CD14-positive monocyte (primary cell): Measurements from ENCODE around the gene GON4L. TPM values are rescaled to one million over a fixed set of nuclear protein-coding genes. Genes with fewer than 3 reads are reported as not detected.
"Not testable (repeated sequence)": the region's sequence is repeated elsewhere in the genome, so short reads cannot be mapped to it uniquely, and the experiment has no call there.

Source experiments
- DNase-seq, 3 donors: peaks; one replicate each; pipeline ENCODE4 v3.0.0-alpha.2; 2011 to 2022
- H2AFZ ChIP-seq: 2 replicates; pipeline ENCODE4 v1.6.0; 2012; ENCODE audit warnings: mild to moderate bottlenecking, low read depth, low read length, inconsistent platforms; ENCODE audit not compliant: insufficient read depth, poor library complexity, severe bottlenecking
- H3K27ac ChIP-seq, 2 donors: 1 replicate in 1 of 2; 2 replicates in 1 of 2; pipeline ENCODE4 v1.5.1; 2012 to 2013; ENCODE audit warnings: low read length in 2 of 2, control low read depth in 1 of 2, inconsistent platforms in 1 of 2, low read depth in 1 of 2, mild to moderate bottlenecking in 1 of 2
- H3K27me3 ChIP-seq, 2 donors: one replicate each; pipeline versions ENCODE4 v1.6.0 to v1.6.1; 2011 to 2013; ENCODE audit warnings: low read length in 2 of 2; ENCODE audit not compliant: control insufficient read depth in 2 of 2, insufficient read depth in 2 of 2
- H3K36me3 ChIP-seq, 2 donors: replicated peaks in 1 of 2; 1 replicate in 1 of 2; 2 replicates in 1 of 2; pipeline versions ENCODE4 v1.5.1 to v1.6.1; 2012 to 2013; ENCODE audit warnings: low read length in 2 of 2, control low read depth in 1 of 2, inconsistent platforms in 1 of 2, mild to moderate bottlenecking in 1 of 2; ENCODE audit not compliant: insufficient read depth in 2 of 2, control insufficient read depth in 1 of 2
- H3K4me1 ChIP-seq, 2 donors: 1 replicate in 1 of 2; 2 replicates in 1 of 2; pipeline versions ENCODE4 v1.5.1 to v1.6.1; 2012 to 2013; ENCODE audit warnings: low read length in 2 of 2, control low read depth in 1 of 2, inconsistent platforms in 1 of 2, mild to moderate bottlenecking in 1 of 2, moderate library complexity in 1 of 2; ENCODE audit not compliant: insufficient read depth in 2 of 2, control insufficient read depth in 1 of 2
- H3K4me2 ChIP-seq: replicated peaks from 2 replicates; pipeline ENCODE3; 2012; ENCODE audit warnings: low read length, moderate library complexity, mild to moderate bottlenecking; ENCODE audit not compliant: poor library complexity, severe bottlenecking; ENCODE audit errors: extremely low read depth
- H3K4me3 ChIP-seq, 3 experiments: fragments of 200-600 bp in 1 of 3; sonication (generic) in 1 of 3; replicated peaks in 1 of 3; 1 replicate in 2 of 3; 2 replicates in 1 of 3; pipeline ENCODE4 v1.5.1; 2011 to 2013; ENCODE audit warnings: low read length in 3 of 3, mild to moderate bottlenecking in 3 of 3, control low read depth in 2 of 3, low read depth in 2 of 3, inconsistent platforms in 1 of 3, moderate library complexity in 1 of 3
- H3K79me2 ChIP-seq: 2 replicates; pipeline ENCODE4 v1.6.0; 2012; ENCODE audit warnings: mild to moderate bottlenecking, control low read depth, inconsistent platforms, low read length, moderate library complexity; ENCODE audit not compliant: insufficient read depth
- H3K9ac ChIP-seq: 2 replicates; pipeline ENCODE4 v1.6.0; 2017; ENCODE audit warnings: low read length, mild to moderate bottlenecking; ENCODE audit not compliant: insufficient read depth, poor library complexity, severe bottlenecking
- H3K9me3 ChIP-seq, 2 donors: replicated peaks in 1 of 2; 1 replicate in 1 of 2; 2 replicates in 1 of 2; pipeline versions ENCODE4 v1.5.1 to v1.6.1; 2012 to 2013; ENCODE audit warnings: low read length in 2 of 2, control low read depth in 1 of 2; ENCODE audit not compliant: control insufficient read depth in 1 of 2, insufficient read depth in 1 of 2
- H4K20me1 ChIP-seq: 2 replicates; pipeline ENCODE4 v1.6.0; 2012; ENCODE audit warnings: mild to moderate bottlenecking, low read length, control low read depth, moderate library complexity; ENCODE audit not compliant: insufficient read depth
- H3K27ac Mint-ChIP-seq, 7 donors: one replicate each; pipeline ENCODE4 v1.8.0; 2020; ENCODE audit warnings: mild to moderate bottlenecking in 7 of 7, mixed read lengths in 7 of 7, moderate library complexity in 6 of 7, inconsistent platforms in 2 of 7
- H3K27me3 Mint-ChIP-seq, 3 donors: one replicate each; pipeline ENCODE4 v1.8.0; 2021 to 2022; ENCODE audit warnings: low read depth in 3 of 3, mild to moderate bottlenecking in 3 of 3, mixed read lengths in 3 of 3, moderate library complexity in 3 of 3, inconsistent platforms in 1 of 3
- H3K36me3 Mint-ChIP-seq, 2 donors: one replicate each; pipeline ENCODE4 v1.8.0; 2020; ENCODE audit warnings: mixed read lengths in 2 of 2, inconsistent platforms in 1 of 2, mild to moderate bottlenecking in 1 of 2
- H3K4me1 Mint-ChIP-seq: one replicate; pipeline ENCODE4 v1.8.0; 2020; ENCODE audit warnings: mild to moderate bottlenecking, mixed read lengths
- H3K4me3 Mint-ChIP-seq, 2 donors: one replicate each; pipeline ENCODE4 v1.8.0; 2020; ENCODE audit warnings: mild to moderate bottlenecking in 2 of 2, mixed read lengths in 2 of 2, moderate library complexity in 1 of 2
- H3K9me3 Mint-ChIP-seq, 7 donors: one replicate each; pipeline ENCODE4 v1.8.0; 2020 to 2022; ENCODE audit warnings: mixed read lengths in 7 of 7, mild to moderate bottlenecking in 6 of 7, moderate library complexity in 6 of 7, inconsistent platforms in 2 of 7
- CTCF ChIP-seq: fragments of 200-600 bp; IDR thresholded peaks from one replicate; pipeline ENCODE4 v1.8.0; 2022; ENCODE audit warnings: antibody characterized with exemption, mild to moderate bottlenecking
- WGBS: methylation state at CpG from one replicate; pipeline ENCODE4 v1.1.5; 2013; ENCODE audit warnings: missing lambda C conversion rate; ENCODE audit not compliant: insufficient coverage; 5-methylcytosine and 5-hydroxymethylcytosine counted together
- intact Hi-C, 2 donors: fragments of 100-400 bp; cut with micrococcal nuclease; formaldehyde crosslinking; loops; one replicate each; pipeline versions ENCODE4 v1.15.0 to v1.15.1; 2023
- polyA plus RNA-seq, 3 donors: library from polyadenylated mRNA; depleted of rRNA in 1 of 3; unstranded in 2 of 3; stranded (reverse) in 1 of 3; fragments of 300-500 nt in 2 of 3; fragments of >200 nt in 1 of 3; fragmentation: Illumina TruSeq in 2 of 3; gene quantifications; 1 replicate in 2 of 3; 2 replicates in 1 of 3; pipeline ENCODE4 v1.2.3, GENCODE V29; 2012 to 2021

Gene GON4L
- polyA plus RNA-seq, 3 donors = 8.5 to 39.5 (median 14.0) TPM

DNA sequence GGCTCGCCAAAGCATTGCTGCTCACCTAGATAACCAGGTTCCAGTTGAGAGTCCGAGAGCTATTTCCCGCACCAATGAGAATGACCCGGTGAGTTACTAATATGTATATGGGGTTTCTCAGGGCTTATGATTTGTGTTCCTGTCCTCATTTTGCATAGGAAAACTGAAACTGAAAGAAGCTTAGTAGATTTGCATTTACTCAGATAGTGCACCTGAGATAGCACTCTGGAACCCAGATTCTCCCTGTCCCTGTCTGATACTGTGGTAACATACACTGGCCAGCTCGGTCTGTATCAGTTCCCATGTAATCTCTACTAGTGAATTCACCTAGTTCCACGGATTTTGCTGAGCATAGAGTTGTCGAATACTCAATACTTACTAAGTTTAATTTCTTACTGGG, 140.0 kb downstream of the GON4L start:
- Mint-ChIP-seq H3K27me3 (no peaks in the 10 kb centered on the region), H3K36me3 (peaks cover 40 to 77% of the 10 kb centered on the region in 2 donors), H3K27ac (no peak overlapping the region), H3K4me1 (peaks cover 2% of the 10 kb centered on the region), H3K9me3 (peaks cover 0 to 2% (median 0%) of the 10 kb centered on the region in 7 donors), H3K4me3 (no peak overlapping the region)
- Histone ChIP-seq H3K27ac (peak overlapping the region in 1 of 2 donors; percentile 3), H3K9ac (no peak overlapping the region), H3K36me3 (peaks cover 27 to 74% of the 10 kb centered on the region in 2 donors), H3K4me3 (no peak overlapping the region), H4K20me1 (no peaks in the 10 kb centered on the region), H3K27me3 (no peaks in the 10 kb centered on the region), H2AFZ (no peak overlapping the region), H3K4me2 (no peak overlapping the region), H3K4me1 (no peaks in the 10 kb centered on the region), H3K79me2 (no peaks in the 10 kb centered on the region), H3K9me3 (no peaks in the 10 kb centered on the region)
- no peak for TF ChIP-seq CTCF
- intact Hi-C loops = no loop called here
- DNase-seq = no peak
- 100% methylated on average over 4 of the region's 7 CpGs for WGBS

DNA sequence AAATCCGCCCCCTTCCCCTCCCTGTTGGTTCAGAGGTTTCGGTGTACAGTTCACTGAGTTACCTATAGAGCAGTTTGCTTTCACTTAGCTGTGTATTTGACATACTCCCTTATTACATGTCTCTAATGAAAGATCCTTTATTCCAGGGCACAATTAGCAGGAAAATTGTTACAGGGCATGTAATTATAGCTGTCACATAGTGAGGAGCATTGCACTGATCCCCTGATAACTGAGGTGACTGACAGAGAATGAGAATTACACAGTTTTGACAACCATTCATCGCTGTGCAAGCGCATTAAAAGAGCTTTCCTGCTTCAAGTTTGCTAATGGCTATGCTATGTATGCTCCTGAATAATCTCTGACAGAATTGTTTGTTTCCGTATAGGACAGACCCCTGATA, 141.2 kb downstream of the GON4L start:
- no peaks in the 10 kb centered on the region for H3K4me1 ChIP-seq
- no peak overlapping the region for H3K4me2 ChIP-seq
- Mint-ChIP-seq H3K9me3 (peaks cover 0 to 2% (median 0%) of the 10 kb centered on the region in 7 donors), H3K27ac (no peak overlapping the region), H3K4me3 (no peak overlapping the region), H3K36me3 (peaks cover 37 to 75% of the 10 kb centered on the region in 2 donors), H3K27me3 (no peaks in the 10 kb centered on the region), H3K4me1 (peaks cover 2% of the 10 kb centered on the region)
- no peaks in the 10 kb centered on the region for H3K79me2 ChIP-seq
- no peak overlapping the region for H3K27ac ChIP-seq
- no peaks in the 10 kb centered on the region for H3K9me3 ChIP-seq
- WGBS = 100% methylated on average over 3 of the region's 5 CpGs
- H4K20me1 ChIP-seq = no peaks in the 10 kb centered on the region
- no peaks in the 10 kb centered on the region for H3K27me3 ChIP-seq
- intact Hi-C loops = no loop called here
- no peak overlapping the region for H3K4me3 ChIP-seq
- H2AFZ ChIP-seq = no peak overlapping the region
- no peak overlapping the region for H3K9ac ChIP-seq
- H3K36me3 ChIP-seq = peaks cover 21 to 69% of the 10 kb centered on the region in 2 donors
- no peak for TF ChIP-seq CTCF
- no peak for DNase-seq

DNA sequence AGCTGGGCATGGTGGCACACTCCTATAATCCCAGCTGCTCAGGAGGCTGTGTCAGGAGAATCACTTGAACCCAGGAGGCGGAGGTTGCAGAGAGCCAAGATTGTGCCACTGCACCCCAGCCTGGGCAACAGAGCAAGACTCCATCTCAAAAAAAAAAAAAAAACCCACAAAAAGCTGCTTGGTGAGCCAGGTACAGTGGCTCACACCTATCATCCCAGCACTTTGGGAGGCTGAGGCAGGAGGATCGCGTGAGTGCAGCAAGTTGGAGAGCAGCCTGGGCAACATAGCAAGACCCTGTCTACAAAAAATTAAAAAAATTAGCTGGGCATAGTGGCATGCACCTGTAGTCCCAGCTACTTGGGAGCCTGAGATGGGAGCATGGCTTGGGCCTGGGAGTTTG, 142.0 kb downstream of the GON4L start:
- H3K4me1 Mint-ChIP-seq, H3K4me3 Mint-ChIP-seq, H3K4me3 ChIP-seq, H3K9me3 Mint-ChIP-seq, DNase-seq, H2AFZ ChIP-seq, H3K9me3 ChIP-seq, H3K4me1 ChIP-seq, H4K20me1 ChIP-seq, H3K4me2 ChIP-seq, H3K79me2 ChIP-seq, intact Hi-C loops, H3K27me3 ChIP-seq, H3K9ac ChIP-seq, H3K27ac ChIP-seq, H3K27me3 Mint-ChIP-seq: not testable (repeated sequence)
- WGBS = no CpG with 5 or more reads among the region's 3 CpGs
- peaks cover 23 to 66% of the 10 kb centered on the region in 2 donors for H3K36me3 ChIP-seq
- peaks cover 38 to 68% of the 10 kb centered on the region in 2 donors for H3K36me3 Mint-ChIP-seq
- H3K27ac Mint-ChIP-seq = peak overlapping the region in 1 of 7 donors; percentile 23
